ELF-1 (cell line): ENCODE results near the gene ZNF688.
"Not testable (repeated sequence)": the region's sequence is repeated elsewhere in the genome, so short reads cannot be mapped to it uniquely, and the experiment has no call there.

ENCODE experiments used
- DNase-seq: peaks from one replicate; pipeline ENCODE4 v3.0.0-alpha.2; 2016; ENCODE audit warnings: low read depth, low spot score

Gene ZNF688

DNA sequence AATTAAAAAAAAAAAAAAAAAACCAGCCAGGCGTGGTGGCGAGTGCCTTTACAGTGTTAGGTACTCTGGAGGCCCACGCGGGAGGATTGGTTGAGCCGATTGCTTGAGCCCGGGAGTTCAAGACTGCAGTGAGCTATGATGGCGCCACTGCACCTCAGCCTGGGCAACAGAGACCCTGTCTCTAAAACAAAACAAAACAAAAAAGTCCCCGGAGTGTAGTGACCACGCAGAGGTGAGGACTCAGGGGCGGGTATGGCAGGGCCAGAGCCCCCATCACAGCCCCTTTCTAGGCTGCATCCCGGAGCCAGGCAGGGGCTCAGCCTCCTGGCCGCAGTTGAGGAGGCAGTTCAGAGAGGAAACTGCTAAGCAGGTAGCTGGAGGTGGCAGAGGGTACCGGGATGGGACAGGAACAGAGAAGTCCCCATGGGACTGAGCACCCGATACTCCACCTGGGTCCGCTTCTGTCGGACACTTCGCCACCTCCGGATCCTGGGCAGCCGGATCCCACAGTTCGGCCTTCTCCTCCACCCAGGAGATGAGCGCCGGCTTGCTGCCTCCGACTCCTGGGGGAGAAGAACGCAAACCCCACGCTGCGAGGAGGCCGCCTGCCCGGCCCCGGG, 37.7 kb downstream of the ZNF688 start:
- DNase-seq: peak; percentile 20

DNA sequence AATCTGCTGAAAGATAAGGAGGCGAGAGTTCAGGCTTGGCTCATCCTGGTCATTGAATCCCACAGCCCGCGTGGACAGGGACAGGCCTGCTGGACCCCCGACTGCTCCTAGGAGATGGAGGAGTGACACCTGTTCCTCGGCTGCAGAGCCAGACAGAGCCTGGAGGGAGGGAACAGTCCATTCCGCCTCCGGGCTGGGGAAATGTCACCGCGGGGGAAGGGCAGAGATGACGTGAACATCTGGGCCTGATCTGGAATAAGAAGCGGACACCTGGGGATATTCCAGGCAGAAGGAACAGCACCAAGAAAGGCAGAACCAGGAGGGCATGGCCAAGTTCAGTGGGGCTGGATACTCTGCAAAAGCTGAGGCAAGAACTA, 38.4 kb downstream of the ZNF688 start:
- DNase-seq: peak; percentile 47

DNA sequence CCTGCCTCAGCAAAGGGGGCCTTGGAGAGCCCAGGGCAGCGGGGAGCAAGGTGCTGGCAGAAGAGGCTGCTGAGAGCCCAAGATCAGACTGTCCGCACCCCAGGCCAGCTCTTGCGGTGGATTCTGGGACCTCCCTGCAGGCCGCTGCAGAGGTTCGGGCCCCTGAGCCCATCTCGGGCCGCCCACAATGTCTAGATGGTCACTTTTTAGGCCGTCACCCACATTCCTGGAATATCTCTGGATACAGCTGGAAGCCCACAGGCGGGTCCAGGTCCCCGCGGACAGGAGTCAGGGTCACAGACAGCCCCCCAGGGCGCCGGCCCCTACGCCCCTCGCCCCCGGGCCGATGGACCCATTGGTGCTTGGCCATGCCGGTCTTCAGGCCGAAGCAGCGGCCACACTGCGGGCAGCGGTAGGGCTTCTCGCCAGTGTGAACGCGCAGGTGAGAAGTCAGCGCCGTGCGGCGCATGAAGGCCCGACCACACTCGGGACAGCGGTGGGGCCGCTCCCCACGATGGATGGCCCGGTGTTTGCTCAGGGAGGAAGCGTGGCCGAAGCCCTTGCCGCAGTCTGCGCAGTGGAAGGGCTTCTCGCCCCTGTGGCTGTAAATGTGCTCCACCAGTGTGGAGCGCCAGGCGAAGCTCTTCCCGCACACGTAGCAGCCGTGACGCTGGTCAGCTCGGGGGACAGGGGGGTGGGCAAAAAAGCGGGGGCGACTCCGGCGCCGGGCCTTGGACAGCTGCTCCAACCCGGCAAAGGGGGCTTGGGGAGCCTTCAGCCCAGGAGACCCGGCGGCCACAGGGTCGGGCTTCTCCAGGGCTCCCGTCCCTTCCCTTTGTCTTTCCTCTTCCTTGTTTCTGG, 39.0 kb downstream of the ZNF688 start:
- no peak for DNase-seq

DNA sequence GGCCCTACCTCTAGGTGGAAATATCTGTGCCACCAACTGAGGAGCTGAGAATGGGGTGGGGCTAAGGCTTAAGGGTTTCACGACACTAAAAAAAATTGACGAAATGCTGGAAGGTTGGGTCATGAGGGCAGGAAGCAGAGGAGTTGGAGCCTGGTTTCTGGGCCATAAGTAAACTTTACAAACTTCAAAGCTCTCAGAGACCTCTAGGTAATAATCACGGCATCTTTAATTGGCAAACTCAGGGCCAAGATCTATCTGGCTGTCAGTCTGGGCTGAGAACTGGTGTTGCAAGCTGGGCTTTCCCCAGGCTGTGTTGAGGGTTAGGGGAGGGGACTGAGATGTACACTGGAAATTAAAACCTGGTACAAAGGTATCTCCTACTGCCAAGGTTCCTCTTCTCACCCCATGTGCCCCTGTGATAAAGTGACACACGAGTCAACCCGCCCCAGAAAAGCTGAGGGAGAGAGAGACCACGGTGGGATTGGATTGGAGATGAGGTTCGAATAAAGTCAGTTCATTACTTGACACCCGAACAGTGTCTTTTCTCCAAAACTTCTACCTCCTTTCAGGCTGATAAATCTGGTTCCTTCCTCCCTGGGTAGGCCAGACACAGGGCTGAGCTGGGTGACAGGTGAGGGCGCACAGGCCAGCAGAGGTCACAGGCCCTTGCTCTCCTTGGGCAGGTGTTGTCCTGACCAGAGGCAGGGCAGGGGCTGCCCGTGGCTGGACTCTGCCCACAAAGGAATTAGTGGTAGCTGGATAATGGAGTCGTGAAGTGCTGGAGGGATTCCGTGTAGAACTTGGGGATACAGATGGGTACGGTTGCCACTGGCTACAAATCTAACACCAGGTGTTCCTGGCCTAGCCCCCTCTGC, 41.1 kb downstream of the ZNF688 start:
- DNase-seq: no peak

DNA sequence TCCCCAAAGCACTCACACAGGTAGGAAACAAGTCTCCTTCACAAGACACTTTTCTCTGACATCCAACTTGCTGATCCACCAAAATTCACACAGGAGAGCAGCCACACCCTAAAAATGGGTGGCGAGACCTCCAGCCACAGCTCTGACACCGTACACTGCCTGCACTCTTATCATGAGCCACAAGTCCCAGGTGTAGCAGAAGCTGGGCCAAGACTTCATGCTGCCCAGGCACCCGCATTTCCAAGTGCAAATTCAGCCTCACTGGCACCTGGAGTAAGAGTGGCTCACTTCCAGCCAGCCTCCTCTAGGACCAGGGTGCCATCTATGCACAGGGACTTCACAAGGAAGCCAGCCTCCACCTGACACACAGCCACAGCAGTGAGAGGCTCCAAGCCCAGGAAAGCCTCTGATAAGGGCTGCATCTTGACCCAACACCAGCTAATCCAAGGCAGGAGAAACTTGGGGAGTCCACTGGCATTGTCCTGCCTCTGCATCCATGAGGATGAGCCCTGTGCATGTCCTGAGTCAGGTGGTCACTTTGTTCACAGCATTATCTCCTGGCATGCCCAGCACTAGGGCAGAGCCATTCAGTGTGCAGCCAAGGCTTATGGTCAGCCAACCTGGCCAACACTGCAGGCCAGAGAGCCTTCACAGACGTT, 42.6 kb downstream of the ZNF688 start:
- DNase-seq: no peak

DNA sequence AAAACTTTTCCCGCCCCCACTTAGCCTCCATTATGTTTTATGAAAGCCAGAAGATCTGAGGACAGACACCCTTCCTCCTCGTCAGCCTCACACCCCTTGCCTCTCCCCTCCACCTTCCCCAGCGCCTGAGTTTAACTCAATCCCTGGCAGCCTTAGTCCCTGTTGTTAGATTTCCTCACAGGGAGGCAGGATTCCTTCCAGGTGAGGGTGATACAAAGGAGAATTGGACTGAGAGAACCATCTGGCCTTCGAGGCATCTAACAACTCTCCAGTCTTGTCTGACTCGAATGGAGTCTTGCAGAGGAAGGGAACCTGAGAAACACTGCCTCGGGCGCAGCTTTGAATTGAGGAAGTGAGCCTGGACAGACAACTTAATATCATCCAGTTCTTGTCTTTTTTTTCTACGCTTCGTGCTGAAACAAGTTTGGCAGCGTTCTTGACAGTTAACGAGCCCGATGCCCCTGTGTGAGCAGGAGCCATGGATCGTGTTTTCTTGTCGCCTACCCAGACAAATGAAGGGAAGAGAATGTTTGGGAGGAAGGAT, 43.8 kb downstream of the ZNF688 start:
- peak; percentile 87 for DNase-seq

DNA sequence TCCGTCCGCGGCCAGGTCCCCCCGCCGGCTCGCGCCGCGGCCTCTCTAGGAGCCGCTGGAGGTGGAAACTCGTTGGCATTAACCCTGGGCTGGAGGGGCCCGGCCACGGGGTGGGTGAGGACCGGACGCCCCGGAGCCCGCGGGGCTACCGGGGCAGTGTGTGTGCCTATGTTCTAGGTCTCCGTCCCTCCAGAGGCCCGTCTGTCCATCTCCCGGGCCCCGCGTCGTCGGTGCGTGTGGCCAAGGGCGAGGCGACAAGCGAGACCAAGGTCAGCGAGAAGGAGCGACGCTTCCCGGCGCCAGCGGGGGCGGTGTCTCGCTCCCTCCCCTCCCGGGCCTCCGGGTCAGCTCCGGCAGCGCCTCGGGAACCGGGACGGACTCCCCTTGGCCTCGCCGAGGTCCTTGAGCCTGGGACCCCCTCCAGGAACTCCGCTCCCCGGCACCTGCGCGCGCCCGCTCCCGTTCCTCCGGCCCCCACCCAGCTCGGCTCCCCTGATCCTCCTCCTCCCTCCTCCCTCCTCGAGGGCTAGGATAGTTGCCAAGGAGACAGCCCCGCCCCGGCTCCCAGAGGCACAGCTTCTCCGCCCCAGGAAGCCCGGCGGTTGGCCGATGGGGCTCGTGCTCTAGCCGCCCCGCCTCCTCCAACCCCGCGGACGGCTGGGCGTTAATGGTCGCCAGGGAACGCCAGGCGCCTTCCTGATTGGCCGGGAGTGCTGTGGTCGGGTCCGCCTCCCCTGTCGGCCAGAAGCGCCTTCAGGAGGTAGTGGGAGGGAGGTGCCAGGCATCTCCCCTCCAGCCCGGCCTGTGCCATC, 44.5 kb downstream of the ZNF688 start:
- DNase-seq: peak; percentile 99

DNA sequence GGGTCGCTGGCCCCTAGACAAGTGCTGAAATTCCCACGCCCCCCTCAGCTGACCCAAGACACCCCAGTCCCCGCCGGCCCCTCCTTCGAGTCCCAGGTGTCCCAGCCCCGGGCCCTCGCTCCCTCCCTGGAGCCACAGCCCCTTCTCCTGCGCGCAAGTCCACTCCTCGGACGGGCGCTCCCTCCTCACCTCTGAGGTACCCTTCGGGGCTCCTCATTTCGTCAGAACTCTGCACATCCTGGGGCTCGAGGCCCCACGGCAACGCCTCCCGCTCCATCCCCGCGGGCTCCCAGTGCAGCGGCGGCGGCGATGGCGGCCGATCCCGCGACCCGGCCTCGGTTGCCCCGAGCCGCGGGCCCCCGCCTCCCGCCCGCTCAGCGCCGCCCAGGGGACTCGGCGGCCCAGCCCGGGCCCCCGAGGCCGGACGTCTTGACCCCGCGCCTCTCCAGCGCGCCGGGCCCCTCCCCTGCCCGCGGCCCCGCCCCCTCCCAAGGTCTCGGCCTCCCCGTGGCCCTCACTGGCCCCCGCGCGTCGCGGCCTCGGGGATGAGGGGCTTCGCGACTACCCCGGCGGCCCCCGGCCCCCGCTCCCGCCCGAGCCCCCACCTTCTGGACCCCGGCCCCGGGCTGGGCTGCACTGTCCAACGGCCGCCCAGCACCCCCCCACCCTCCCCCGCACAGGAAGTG, 45.2 kb downstream of the ZNF688 start, which contains the start of gene ZNF768:
Gene ZNF768 (minus strand): TSS at position 430 of the 686 bp plus-strand sequence. CDS start 153 bp downstream, at position 277.
- DNase-seq: peak; percentile 60

DNA sequence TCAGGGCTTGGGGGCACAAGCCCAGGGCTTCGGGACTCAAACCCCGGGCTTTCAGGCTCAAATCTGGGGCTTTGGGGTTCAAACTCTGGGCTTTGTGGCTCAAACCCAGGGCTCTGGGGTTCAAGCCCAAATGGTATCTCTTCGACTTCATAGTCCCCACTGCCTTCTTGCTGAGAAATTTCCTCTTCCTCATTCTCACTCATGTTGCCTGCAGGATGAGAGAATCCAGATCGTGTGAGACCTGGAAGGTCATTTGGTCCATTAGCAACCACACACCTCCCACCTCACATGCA, 45.7 kb downstream of the ZNF688 start:
- no peak for DNase-seq

DNA sequence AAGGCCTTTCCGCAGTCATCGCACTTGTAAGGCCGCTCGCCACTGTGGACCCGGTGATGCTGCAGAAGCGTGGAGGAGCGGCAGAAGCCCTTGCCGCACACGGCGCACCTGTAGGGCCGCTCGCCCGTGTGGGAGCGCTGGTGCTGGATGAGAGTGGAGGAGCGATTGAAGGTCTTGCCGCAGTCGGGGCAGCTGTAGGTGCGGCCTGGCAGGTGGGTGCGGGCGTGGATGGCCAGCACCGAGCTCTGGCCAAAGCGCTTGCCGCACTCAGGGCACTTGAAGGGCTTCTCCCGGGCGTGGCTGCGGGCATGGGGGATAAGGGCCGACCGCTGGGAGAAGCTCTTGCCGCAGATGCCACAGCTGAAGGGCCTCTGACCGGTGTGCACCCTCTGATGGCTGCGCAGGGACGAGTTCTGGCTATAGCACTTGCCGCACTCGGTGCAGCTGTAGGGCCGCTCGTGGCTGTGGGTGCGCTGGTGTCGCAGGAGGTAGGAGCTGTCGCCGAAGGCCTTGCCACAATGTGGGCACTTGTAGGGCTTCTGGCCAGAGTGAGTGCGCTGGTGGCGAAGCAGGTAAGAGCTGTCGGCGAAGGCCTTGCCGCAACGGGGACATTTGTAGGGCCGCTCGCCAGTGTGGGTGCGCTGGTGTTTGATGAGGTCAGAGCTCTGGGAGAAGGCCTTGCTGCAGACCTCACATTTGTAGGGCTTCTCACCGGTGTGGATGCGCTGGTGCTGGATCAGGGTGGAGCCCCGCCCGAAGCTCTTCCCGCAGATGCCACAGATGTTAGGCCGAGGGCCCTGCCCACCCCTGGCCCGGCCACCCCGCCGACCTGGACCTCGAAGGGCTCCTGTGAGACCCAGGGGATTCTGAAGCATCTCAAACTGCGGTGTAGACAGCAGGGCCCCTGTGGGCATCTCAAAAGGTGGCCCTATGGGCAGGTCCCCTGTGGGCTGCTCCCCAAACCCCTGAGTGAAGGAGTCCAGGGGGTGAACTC, 46.6 kb downstream of the ZNF688 start:
- DNase-seq: no peak

DNA sequence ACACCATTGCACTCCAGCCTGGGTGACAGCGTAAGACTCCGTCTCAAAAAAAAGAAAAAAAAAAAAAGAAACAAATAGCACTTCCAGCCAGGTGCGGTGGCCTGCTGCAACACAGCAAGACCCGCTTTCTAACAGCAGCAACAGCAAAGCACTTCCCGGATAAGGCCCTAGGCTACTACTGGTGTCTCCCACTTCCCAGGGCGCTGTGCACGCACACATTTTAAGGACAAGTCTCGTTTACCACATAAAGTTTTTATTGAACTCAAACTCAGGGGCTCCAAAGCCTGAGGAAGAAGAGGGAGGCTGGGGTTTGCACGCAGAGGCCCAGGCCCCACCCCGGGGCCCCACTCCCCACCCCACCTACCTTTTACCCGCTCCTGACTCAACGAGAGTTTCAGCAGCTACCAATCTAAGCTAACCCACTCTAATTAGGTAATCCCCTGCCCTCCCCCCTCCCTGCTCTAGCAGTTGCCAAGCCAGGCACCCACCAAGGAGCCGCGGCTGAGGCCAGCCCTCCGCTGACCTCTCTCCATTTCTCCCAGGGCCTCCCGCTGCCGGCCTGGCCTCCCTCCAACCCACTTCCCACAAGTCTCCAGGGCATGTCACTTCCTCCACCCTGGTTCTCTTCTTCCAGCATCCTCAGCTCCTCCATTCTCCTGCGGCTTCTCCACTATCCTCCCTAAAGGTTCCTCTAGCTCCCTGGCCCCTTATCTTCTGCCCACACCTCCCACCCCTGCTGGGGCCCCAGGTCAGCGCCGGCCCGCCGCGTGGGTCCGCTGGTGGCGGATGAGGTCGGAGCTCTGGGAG, 47.5 kb downstream of the ZNF688 start:
- no peak for DNase-seq

DNA sequence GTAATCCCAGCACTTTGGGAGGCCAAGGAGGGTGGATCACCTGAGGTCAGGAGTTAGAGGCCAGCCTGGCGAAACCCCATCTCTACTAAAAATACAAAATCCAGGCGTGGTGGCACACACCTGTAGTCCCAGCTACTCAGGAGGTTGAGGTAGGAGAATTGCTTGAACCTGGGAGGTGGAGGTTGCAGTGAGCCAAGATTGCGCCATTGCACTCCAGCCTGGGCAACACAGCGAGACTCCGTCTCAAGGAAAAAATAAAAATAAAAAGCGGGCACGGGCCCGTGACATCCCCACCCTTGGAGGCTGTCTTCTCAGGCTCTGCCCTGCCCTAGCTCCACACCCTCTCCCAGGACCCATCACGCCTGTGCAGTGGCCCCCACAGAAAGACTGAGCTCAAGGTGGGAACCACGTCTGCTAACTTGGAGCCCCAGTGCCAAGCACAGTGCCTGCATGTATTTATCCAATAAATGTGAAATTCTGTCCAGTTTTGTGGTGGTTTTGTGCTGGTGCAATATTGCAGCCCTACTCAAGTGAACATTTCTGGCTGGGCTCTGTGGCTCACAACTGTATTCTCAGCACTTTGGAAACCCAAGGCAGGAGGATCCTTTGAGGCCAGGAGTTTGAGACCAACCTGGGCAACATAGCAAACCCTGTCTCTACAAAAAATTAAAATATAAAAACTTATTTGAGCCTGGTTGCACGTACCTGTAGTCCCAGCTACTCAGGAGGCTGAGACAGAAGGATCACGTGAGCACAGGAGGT, 48.6 kb downstream of the ZNF688 start:
- not testable (repeated sequence) for DNase-seq

DNA sequence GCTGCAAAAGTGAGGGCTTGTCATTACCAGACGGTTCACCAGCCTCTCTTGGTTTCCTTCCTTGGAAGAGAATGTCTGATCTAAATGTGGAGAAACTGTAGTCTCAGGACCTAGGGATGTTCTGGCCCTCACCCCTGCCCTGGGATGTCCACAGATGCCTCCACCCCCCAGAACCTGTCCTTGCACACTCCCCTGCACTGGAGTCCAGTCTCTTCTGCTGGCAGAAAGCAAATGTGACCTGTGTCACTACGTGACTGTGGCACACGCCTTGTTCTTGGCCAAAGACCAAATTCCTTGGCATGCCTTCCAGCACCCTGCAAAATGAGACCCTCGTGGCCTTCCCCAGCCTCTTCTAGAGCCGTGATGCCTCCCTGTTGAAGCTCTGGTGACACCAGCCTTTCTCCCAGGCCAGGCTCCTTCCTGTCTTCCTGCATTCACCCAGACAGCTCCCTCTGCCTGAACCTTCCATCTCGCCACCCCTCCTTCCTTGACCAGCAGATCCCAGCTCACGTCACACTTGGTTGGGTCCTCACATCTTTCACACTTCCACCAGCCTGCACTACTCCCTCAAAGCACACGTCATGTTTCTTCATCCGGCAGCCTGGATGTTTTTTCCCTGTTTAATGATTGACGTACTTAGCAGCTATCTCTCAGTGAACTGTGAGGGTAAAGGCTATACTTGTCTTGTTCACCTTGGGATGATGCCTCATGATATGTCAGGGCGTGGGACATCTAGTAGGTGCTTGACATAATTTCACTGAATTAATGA, 49.5 kb downstream of the ZNF688 start:
- DNase-seq: no peak

DNA sequence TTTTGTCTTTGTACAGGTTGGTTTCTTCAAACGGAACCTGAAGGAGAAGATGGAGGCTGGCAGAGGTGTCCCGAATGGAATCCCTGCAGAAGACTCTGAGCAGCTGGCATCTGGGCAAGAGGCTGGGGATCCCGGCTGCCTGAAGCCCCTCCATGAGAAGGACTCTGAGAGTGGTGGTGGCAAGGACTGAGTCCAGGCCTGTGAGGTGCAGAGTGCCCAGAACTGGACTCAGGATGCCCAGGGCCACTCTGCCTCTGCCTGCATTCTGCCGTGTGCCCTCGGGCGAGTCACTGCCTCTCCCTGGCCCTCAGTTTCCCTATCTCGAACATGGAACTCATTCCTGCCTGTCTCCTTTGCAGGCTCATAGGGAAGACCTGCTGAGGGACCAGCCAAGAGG, 50.0 kb downstream of the ZNF688 start:
- DNase-seq: no peak
